Measurements from ENCODE around the gene MYL7. TPM values are rescaled to one million over a fixed set of nuclear protein-coding genes. Genes with fewer than 3 reads are reported as not detected.

The MYL7 gene
- total RNA-seq, 1 donor from 2014 or later: 1.2 TPM

GRCh38 chr7:44109991-44110390 is 31.1 kb downstream of the MYL7 start:
- DNase-seq (ENCODE audit: low read depth): no peak
- Histone ChIP-seq H3K4me3 (ENCODE audit: low read depth, low read length) (no peak overlapping the region), H3K36me3 (ENCODE audit: control insufficient read depth, insufficient read depth, low read length) (peaks cover 6% of the 10 kb centered on the region), H3K27me3 (ENCODE audit: control insufficient read depth, insufficient read depth, low read length) (no peaks in the 10 kb centered on the region)
- TF ChIP-seq CTCF (IDR thresholded peaks at IDR 0.05; ENCODE audit: insufficient read depth, low read length, poor library complexity, severe bottlenecking): no peak

GRCh38 chr7:44108768-44109750 is 32.1 kb downstream of the MYL7 start:
- DNase-seq (ENCODE audit: low read depth): no peak
- no peak for TF ChIP-seq CTCF (IDR thresholded peaks at IDR 0.05; ENCODE audit: insufficient read depth, low read length, poor library complexity, severe bottlenecking)
- no peak overlapping the region for H3K4me3 ChIP-seq (ENCODE audit: low read depth, low read length)
- peaks cover 5% of the 10 kb centered on the region for H3K36me3 ChIP-seq (ENCODE audit: control insufficient read depth, insufficient read depth, low read length)
- H3K27me3 ChIP-seq (ENCODE audit: control insufficient read depth, insufficient read depth, low read length): no peaks in the 10 kb centered on the region

GRCh38 chr7:44107961-44108767 is 33.0 kb downstream of the MYL7 start:
- peaks cover 5% of the 10 kb centered on the region for H3K36me3 ChIP-seq (ENCODE audit: control insufficient read depth, insufficient read depth, low read length)
- no peak for TF ChIP-seq CTCF (IDR thresholded peaks at IDR 0.05; ENCODE audit: insufficient read depth, low read length, poor library complexity, severe bottlenecking)
- H3K27me3 ChIP-seq (ENCODE audit: control insufficient read depth, insufficient read depth, low read length): no peaks in the 10 kb centered on the region
- no peak for DNase-seq (ENCODE audit: low read depth)
- H3K4me3 ChIP-seq (ENCODE audit: low read depth, low read length): no peak overlapping the region

- H3K4me3 ChIP-seq (ENCODE audit: low read depth, low read length): no peak overlapping the region
- H3K36me3 ChIP-seq (ENCODE audit: control insufficient read depth, insufficient read depth, low read length): peaks cover 5% of the 10 kb centered on the region
- no peaks in the 10 kb centered on the region for H3K27me3 ChIP-seq (ENCODE audit: control insufficient read depth, insufficient read depth, low read length)
- no peak for TF ChIP-seq CTCF (IDR thresholded peaks at IDR 0.05; ENCODE audit: insufficient read depth, low read length, poor library complexity, severe bottlenecking)
- DNase-seq (ENCODE audit: low read depth): no peak
Observed at GRCh38 chr7:44107116-44107960, 33.8 kb downstream of the MYL7 start.

DNA sequence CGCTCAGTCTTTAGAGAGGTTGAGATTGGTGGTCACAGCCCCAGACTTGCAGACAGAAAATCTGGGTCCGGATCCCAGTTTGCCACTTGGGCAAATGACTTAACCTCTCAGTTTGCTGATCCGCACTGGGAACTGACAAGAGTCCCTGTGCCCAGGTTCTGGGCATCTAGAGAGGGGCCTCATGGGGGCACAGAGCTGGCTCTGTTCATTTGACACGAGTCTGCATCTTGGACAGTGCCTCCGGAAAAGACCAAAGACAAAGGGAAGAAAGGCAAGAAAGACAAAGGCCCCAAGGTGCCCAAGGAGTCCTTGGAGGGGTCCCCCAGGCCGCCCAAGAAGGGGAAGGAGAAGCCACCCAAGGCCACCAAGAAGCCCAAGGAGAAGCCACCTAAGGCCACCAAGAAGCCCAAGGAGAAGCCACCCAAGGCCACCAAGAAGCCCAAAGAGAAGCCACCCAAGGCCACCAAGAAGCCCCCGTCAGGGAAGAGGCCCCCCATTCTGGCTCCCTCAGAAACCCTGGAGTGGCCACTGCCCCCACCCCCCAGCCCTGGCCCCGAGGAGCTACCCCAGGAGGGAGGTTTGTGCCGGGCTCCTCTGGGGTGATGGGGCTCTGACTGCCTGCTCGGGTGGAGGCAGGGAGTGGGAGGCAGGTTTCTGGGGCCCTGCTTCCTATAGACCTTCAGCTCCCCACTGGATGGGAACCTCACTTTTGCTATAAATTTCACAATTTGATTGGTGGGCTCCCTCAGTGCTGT is 34.6 kb downstream of the MYL7 start:
- no peak for TF ChIP-seq CTCF (IDR thresholded peaks at IDR 0.05; ENCODE audit: insufficient read depth, low read length, poor library complexity, severe bottlenecking)
- no peak for DNase-seq (ENCODE audit: low read depth)
- Histone ChIP-seq H3K4me3 (ENCODE audit: low read depth, low read length) (no peak overlapping the region), H3K27me3 (ENCODE audit: control insufficient read depth, insufficient read depth, low read length) (no peaks in the 10 kb centered on the region), H3K36me3 (ENCODE audit: control insufficient read depth, insufficient read depth, low read length) (peaks cover 5% of the 10 kb centered on the region)
